ENCODE results near the gene PCBD2.

DNA sequence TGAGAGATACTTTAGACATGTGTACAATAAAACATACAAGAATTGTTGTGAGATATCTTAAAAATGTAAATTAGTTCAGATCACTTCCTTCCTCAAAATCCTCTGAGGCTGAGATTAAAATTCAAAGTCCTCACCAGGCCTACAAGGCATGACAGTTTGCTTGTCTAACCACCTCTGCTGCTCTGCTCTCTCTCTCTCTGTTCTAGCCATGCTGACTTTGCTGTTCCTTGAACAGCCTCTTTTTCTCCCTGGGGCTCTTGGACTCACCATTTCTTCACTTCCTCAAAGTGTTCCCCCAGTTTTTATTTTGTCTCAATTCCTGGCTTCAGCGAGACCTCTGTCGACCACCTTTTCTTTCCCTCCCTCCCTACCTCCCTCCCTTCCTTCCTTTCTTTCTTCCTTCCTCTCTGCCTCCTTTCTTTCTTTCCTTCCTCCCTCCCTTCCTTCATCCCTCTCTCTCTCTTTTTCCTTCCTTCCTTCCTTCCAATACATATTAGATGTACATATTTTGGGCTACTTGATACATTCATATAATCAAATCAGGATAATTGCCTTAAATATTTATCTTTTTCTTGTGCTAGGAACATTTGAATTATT, 89.7 kb downstream of the PCBD2 start:
- TF ChIP-seq RNF2 (IDR thresholded peaks at IDR 0.05; ENCODE audit: borderline replicate concordance, low read depth, low read length, missing control alignments, poor library complexity, severe bottlenecking), result no peak
- no peak for TF ChIP-seq CREB1 (IDR thresholded peaks at IDR 0.05)
